ENCODE results near the gene KLHL6. TPM values are rescaled to one million over a fixed set of nuclear protein-coding genes. Genes with fewer than 3 reads are reported as not detected.
"Not testable (repeated sequence)": the region's sequence is repeated elsewhere in the genome, so short reads cannot be mapped to it uniquely, and the experiment has no call there.

The KLHL6 gene
- total RNA-seq, 1 donor from 2014 or later: 0.41 TPM

DNA sequence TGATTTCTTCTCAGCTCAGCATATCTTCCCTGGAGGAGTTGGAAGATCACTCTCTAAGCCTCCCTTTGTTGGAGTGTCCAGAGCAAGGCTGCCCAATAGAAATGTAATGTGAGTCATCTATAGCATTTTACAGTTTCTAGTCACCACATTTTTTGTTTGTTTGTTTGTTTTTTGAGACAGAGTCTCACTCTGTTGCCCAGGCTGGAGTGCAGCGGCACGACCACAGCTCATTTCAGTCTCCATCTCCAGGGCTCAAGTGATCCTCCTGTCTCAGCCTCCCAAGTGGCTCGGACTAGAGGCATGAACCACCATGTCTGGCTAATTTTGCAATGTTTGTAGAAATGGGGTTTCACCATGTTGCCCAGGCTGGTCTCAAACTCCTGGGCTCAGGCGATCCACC lies 21.3 kb downstream of the KLHL6 start:
- FAIRE-seq (no peak), DNase-seq (ENCODE audit: low spot score in 2 of 2) (no peak)

DNA sequence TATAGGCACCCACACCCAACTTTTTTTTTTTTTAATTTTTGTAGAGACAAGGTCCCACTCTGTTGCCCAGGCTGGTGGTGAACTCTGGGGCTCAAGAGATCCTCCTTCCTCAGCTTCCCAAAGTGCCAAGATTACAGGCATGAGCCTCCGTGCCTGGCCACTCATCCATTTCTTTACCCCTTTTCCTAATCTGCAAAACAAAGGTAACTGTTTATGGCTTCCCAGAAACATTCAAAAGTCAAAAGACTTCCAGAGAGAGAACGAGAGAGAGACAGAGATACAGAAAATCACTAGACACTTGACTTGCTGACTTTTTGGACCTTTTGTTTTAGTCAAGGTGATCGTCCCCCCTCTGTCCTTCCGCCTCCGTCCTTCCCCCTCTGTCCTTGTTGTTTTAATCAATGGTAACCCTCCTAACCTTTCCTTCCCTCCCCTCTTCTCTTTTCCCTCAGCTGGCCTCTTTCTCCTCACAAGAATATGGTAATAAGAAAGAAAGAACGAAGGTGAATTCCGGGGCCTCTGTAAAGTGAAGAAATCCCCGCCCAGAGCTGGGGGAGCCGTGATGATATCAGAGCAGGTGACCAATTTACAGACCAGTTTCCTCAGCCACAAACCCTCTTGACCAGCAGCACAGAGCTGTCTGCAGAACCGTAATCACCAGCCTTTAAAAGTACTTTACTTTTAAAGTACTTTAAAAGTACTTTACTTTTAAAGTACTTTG lies 21.9 kb downstream of the KLHL6 start:
- DNase-seq (ENCODE audit: low spot score in 2 of 2) (no peak), FAIRE-seq (no peak)

DNA sequence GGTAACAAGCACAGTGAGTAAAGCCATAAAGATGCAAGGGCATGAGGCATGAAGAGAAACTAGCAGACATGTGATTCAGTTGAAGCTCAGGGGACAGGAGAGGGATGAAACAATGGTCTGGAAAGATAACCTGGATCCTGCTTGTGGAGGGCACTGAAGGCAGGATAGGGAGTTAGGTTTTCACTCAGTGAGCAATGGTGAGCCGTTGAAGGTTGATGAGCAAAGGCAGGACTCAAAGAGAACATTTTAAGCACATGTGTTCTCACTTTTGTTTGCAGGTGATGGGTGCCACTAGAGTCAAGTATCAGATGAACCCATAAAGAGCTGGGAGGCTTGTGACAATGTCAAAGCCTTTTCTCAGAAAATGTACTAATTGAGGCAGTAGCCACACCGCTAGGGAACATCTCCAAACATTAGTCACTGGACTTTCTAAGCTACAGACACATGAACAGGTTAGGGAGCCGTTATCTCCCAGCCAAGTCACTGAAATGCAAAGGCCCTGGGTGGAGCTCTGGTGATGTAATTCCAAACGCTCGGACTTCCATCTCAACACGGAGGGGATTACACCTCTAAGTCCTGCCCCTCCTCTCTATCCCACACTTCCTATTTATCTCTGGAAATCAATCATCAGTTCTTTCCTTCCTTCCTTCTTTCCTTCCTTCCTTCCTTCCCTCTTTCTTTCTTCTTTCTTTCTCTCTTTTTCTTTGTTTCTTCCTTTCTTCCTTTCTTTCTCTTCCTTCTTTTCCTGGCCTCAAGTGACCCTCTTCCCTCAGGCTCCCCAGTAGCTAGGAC lies 22.7 kb downstream of the KLHL6 start:
- DNase-seq (ENCODE audit: low spot score in 2 of 2): no peak
- FAIRE-seq: no peak

DNA sequence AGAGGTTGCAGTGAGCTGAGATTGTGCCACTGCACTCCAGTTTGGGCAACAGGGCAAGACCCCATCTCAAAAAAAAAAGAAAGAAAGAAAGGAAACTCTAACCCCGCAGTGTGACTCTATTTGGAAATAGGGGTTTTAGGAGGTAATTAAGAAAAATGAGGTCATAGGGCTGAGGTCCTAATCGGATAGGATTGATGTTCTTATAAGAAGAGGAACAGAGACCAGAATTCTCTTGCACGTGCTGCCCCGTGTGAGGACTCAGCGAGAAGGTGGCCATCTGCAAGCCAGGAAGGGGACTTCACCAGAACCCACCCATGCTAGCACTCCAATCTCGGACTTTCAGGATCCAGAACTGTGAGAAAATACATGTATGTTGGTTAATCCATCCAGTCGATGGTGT lies 25.8 kb downstream of the KLHL6 start:
- DNase-seq (ENCODE audit: low spot score in 2 of 2): no peak
- FAIRE-seq: no peak

DNA sequence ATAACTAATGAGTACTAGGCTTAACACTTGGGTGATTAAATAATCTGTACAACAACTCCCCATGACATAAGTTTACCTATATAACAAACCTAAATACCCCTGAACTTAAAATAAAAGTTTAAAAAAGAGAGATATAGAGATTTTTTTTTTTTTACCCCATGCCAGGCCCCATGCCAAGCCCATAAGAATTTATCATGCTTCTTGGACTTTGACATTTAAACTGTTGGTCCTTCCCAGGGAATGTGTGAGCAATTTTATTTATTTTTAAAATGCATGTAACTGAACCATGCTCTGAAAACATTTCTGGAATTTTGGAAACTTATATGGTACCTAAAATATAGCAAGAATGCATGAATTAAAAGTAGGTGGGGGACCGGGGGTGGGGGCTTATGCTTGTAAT lies 26.3 kb downstream of the KLHL6 start:
- FAIRE-seq (no peak), DNase-seq (ENCODE audit: low spot score in 2 of 2) (no peak)

DNA sequence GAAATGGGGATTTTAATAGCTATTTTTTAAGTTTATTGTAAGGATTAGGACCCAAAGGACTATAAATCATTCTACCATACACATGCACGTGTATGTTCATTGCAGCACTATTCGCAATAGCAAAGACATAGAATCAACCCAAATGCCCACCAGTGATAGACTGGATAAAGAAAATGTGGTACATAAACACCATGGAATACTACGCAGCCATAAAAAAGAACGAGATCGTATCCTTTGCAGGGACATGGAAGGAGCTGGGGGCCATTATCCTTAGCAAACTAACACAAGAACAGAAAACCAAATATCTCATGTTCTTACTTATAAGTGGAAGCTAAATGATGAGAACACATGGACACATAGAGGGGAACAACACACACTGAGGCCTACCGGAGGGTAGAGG lies 26.7 kb downstream of the KLHL6 start:
- DNase-seq (ENCODE audit: low spot score in 2 of 2); FAIRE-seq: not testable (repeated sequence)

DNA sequence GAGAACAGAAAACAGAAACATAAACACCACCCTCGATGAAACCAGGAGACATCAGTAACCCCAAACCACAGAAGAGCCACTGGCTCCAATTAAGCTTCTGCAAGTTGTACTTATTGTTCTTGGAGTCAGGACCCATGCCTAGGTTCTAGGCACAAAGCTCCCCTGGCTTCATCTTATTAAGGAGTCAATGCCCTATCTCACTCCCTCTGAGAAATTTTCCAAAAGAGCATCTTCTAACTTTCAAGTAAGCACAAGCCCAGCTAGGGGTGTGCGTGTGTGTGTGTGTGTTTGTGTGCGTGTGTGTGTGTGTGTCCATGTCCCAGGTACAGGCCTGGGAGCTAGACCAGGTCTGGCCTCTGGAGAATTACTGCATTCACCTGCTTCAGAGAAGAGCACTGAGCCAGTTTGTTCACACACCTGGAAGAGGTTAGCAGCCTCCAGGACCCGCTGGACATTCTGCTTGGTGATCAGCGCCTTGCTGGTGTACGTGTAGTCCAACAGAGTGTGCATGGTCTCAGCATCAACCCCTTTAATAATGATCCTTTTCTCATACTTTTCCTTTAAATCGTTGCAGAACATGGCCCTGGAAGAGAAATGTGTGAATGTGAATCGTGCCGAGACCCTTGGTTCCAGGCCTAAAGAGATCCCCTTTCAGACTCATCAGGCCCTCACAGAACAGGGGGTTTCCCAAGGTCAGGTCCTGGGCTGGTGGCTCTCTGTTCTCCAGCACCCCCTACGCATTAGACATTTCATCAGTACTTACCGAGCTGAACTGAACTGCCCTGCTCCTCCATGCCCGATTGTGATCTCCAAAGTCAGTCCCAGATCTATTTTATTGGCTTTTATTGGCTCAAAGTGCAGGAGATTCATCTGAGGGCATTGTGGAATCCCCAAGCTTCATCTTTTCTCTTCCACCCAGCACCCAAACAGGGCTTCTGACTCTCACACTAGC lies 27.8 kb downstream of the KLHL6 start:
- no peak for FAIRE-seq
- no peak for DNase-seq (ENCODE audit: low spot score in 2 of 2)

DNA sequence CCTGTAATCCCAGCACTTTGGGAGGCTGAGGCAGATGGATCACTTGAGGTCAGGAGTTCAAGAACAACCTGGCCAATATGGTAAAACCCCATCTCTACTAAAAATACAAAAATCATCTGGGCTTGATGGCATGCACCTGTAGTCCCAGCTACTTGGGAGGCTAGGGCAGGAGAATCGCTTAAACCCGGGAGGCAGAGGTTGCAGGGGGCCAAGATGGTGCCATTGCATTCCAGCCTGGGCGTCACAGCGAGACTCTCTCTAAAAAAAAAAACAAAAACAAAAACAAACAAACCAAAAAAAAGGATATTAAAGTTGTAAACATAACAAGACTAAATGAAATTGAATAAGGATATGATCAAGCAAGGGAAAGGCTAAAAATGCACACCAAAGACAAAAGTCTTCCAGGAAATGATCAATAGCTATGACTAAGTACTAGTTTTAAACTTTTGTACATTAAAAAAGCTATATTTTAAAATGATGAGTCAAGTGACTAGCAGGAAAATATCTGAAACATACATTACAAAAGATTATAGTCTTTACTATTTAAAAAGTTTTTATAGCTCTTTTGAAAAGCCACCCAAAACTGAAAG lies 28.6 kb downstream of the KLHL6 start:
- FAIRE-seq: no peak
- DNase-seq (ENCODE audit: low spot score in 2 of 2): no peak

DNA sequence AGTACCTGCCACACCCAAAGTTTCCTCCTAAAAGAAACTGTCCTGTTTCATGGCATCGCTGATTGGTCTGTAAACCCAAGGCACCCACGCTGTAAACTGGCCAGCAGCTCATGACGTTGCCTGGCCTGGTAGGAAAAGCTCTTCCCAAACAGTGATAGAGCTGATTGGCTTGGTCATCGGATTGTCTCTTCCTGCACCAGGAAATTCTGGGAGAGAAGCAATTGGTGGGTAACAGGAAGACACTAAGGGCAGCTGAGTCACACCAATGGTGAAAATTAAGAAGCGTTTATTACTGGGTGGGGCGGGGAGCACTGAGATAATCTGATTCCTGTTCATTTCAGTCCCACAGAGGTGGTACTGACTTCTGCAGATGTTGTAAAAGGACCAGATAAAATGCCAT lies 31.0 kb downstream of the KLHL6 start:
- DNase-seq (ENCODE audit: low spot score in 2 of 2): no peak
- no peak for FAIRE-seq

DNA sequence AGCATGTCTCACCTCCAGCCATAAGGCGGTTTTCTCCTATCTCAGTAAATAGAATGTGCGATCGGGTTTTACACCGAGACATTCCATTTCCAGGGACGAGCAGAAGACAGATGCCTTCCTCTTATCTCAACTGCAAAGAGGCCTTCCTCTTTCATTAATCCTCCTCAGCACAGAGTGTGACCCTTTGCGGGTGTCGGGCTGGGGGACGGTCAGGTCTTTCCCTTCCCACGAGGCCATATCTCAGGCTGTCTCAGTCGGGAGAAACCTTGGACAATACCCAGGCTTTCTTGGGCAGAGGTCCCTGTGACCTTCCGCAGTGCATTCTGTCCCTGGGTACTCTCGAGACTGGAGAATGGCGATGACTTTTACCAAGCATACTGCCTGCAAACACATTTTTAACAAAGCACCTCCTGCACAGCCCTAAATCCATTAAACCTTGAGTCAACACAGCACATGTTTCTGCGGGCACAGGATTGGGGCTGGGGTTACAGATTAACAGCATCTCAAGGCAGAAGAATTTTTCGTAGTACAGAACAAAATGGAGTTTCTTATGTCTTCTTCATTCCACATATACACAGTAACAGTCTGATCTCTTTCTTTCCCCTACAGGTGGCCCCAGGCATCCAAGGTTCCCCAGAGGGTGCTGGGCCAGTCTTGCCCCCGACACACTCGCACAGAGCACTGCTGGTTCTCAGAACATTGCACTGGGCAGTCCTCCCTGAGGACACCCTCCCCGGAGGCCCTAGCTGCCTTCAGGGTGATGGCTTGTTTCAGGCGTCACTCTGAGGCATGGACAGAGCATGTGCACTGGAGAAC lies 34.6 kb downstream of the KLHL6 start:
- not testable (repeated sequence) for FAIRE-seq; DNase-seq (ENCODE audit: low spot score in 2 of 2)

DNA sequence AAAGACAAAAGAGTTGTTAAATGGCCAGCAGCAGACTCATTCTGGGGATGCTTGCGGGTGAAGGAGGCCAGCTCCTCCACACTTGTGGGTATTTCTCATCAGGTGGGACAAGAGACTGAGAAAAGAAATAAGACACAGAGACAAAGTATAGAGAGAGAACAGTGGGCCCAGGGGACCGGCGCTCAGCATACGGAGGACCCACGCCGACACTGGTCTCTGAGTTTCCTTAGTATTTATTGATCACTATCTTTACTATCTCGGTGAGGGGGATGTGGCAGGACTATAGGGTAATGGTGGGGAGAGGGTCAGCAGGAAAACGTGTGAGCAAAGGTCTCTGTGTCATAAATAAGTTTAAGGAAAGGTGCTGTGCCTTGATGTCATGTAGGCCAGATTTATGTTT lies 35.2 kb downstream of the KLHL6 start:
- not testable (repeated sequence) for FAIRE-seq; DNase-seq (ENCODE audit: low spot score in 2 of 2)

DNA sequence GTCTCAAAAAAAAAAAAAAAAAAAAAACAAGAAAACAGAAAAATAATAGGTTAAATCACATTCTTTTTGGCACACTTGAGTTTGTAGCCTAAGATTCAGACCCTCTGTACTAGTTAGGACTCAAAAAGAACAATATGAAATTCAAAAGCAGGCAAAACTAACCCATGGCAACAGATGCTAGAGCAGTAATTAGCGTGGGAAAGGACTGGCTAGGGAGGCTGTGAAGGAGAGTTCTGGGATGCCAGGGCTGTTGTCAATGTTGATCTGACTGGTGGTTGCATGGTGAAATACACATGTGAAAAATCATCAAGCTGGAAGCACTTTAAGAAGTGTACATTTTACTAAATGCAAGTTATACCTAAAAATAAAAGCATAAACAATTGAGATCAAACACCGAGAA lies 35.6 kb downstream of the KLHL6 start:
- FAIRE-seq (no peak), DNase-seq (ENCODE audit: low spot score in 2 of 2) (no peak)

DNA sequence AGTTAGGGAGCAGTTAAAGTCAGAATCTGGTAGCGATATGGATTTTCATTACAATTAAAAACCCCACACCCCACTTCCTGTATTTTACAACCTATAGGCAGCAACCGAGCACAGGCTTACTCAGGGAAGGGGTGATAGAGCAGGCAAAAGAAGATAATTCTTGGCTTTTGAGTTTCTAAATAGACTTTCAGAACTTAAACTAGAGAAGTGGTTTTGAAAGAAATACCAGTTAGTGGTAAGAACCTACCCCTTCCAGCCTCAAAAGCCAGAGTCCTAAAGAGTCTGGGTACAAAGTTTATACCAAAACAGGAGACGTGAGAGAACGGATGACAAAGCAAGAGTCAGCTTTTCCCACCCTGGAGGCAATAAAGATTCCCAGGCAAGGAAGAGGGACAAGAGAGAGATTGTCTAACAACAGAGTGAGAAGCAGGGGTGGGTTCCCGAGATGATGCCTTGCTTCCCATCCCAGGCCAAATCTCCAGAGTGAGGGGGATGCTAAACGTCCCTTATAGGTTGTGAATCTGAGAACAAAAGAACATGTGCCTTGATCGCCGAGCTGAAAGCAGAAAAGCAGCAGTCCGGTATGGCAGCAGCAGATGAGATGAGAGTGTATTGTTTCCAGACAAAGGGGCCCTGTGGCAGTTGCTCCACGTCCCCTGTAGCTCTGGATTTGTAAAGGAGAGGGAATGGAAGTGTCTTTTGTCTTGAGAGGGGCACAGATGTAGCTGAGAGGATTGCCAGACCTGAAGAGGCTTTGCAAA lies 36.8 kb downstream of the KLHL6 start:
- DNase-seq (ENCODE audit: low spot score in 2 of 2) (no peak), FAIRE-seq (no peak)

DNA sequence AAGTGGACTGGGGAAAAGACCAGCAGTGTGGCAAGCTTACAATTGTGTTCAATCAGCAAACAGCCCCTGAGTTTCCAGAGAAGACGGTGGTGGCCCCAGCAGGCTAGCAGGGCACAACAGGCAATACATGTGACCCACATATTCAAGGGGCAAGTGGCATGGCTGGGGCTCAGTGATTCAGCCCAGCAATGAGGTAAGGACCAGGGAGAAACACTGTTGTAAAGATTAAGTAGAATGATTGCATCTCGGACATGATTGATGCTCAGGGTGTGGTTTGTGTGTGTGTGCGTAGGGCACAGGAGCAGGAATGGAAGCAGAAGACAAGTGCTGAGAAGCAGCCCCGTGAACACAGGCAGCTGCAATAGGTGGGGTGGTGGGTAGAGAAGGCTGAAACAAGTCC lies 37.9 kb downstream of the KLHL6 start:
- DNase-seq (ENCODE audit: low spot score in 2 of 2) (no peak), FAIRE-seq (no peak)

DNA sequence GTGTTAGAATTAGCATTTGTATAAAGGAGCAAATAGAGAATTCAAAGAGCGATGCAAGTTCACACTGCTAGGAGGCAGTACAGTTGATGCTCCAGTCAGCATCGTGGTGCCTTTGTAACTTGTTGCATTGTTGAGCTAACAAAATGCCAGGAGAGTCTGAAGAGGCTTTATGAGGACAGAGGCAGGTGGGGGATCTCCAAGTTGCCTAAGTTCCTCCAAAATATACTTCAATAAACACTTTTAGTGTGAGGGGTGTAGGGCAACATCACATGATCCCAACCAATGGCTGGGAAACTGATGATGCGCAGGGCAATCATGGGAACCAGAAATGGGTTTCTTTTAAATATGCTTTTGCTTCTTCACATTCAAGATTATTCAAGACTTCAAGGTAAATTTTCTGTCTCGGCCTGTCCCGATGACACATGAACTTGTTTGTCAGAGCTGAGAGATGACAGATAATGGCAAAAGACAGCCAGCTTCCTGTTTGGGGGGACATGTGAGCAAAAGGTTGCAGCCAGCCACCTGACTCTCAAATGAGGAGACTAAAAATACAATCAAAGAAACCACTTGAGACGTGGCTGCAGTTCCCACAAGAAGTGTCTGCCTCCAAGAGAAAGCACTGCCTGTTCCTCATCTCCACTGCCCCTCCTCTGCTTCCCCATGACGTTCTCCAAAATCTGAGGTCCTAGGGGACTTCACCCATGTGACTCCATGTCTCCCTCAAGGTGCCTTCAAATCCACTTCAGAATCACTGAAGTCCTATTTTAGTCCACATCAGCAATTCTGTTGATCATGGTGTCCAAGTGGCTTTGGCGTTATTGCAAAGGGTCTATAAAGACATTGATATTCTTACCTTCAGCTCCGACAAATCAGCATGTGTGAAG lies 39.3 kb downstream of the KLHL6 start:
- no peak for DNase-seq (ENCODE audit: low spot score in 2 of 2)
- FAIRE-seq: no peak

DNA sequence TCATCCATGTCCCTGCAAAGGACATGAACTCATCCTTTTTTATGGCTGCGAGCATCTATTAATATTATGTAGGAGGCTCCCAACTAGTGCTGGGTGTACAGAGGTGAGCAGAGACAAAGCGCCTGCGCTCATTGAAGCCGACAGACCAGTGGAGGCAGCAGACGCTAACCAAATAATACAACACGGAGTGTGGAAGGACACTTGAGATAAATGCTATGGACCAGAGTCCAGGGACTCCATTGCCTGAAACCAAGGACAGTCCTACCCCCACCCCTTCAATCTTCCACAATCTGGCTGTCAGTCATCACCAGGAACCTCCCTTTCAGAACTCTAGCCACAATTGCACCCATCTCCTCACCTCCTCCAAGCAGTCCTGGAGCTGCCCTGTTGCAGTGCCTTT lies 41.5 kb downstream of the KLHL6 start:
- FAIRE-seq: no peak

DNA sequence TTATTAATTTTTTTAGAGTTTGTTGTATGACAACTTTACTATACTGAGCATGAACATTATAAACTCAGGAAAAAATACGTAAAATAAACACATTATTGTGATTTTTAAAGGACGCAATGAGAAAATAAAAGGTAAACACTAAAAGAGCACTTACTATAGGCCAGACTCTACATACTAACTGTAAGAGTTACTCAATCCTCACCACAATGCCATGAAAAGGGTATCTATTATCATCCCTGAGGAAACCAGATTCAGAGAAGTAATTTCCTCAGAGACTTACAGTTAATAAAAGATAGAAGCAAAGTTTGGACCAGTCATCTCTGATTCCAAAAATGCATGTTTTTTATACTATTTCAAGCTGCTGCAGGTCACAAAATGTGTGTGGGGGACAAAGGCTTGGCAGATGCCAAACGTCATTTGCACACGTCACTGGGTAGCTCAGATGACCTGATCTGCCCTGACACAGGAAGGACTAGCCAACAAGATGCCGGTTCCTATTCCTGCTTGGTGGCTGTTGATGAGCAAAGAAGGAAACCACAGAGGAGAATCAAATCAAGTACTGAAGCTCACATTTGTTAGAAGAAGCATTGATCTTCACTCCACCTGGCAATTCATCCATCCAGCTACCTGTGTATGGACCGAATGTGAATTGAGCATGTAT lies 42.3 kb downstream of the KLHL6 start:
- FAIRE-seq: no peak

More for the DNA sequence above, 41.5 kb downstream of the KLHL6 start:
- DNase-seq (ENCODE audit: low spot score in 2 of 2): no peak

More for the DNA sequence above, 42.3 kb downstream of the KLHL6 start:
- DNase-seq (ENCODE audit: low spot score in 2 of 2): no peak
